OCI-M1 (cell line): Measurements from ENCODE around the gene CCDC106.
A peak's percentile ranks its signal among the peaks of the same experiment; 100 is the strongest.

Source experiments
- DNase-seq: peaks from one replicate; lab custom pipeline; 2025; lab: John Stamatoyannopoulos, UW

CCDC106 gene

GRCh38 chr19:55696301-55697068 is 48.5 kb downstream of the CCDC106 start:
- DNase-seq: no peak

- no peak for DNase-seq
These were observed 49.0 kb downstream of the CCDC106 start for GRCh38 chr19:55697069-55697440.

- no peak for DNase-seq
These were observed 49.7 kb downstream of the CCDC106 start for GRCh38 chr19:55697698-55698097.

- no peak for DNase-seq
These were observed 50.2 kb downstream of the CCDC106 start for GRCh38 chr19:55698256-55698655.

GRCh38 chr19:55699221-55699620 is 51.2 kb downstream of the CCDC106 start:
- no peak for DNase-seq

- DNase-seq: no peak
These were observed 52.8 kb downstream of the CCDC106 start for GRCh38 chr19:55700813-55701212.

GRCh38 chr19:55702131-55702627 is 54.2 kb downstream of the CCDC106 start:
- peak; percentile 97 for DNase-seq
